PC-3 (cell line): ENCODE measurements around the gene PODNL1.

Experiments used
- CTCF ChIP-seq: fragments of 300-600 bp; sonication (generic); conservative IDR thresholded peaks from 2 replicates; pipeline ENCODE4 v1.5.1; 2017; ENCODE audit warnings: antibody characterized with exemption, low read depth, mild to moderate bottlenecking, low read length
- EZH2 ChIP-seq: fragments of 300-600 bp; sonication (generic); IDR thresholded peaks from one replicate; pipeline ENCODE4 v1.6.1; 2017; ENCODE audit warnings: antibody characterized with exemption, mild to moderate bottlenecking, low read length; ENCODE audit not compliant: unreplicated experiment
- EZH2phosphoT487 ChIP-seq: fragments of 300-600 bp; sonication (generic); IDR thresholded peaks from 2 replicates; pipeline ENCODE4 v1.6.1; 2018; ENCODE audit warnings: mild to moderate bottlenecking, antibody characterized with exemption, low read length, borderline replicate concordance

- TF ChIP-seq CTCF = no peak
- no peak for TF ChIP-seq EZH2phosphoT487
- no peak for TF ChIP-seq EZH2
These were observed 30.8 kb upstream of the PODNL1 start for GRCh38 chr19:13968999-13969398.
